HepG2 (cell line): ENCODE measurements around the gene PDZRN4. TPM values are rescaled to one million over a fixed set of nuclear protein-coding genes. Genes with fewer than 3 reads are reported as not detected.

Experiments
- ATAC-seq: fragments of 200-7000 bp; cut with Tn5 transposase; 3 replicates; pipeline ENCODE4 v1.9.1; 2020; ENCODE audit warnings: mild to moderate bottlenecking, moderate library complexity
- BruUV-seq: library from RNA; stranded (reverse); fragments of 400-500 nt; replicated peaks from 2 replicates; lab custom pipeline; 2021; lab: Mats Ljungman, UMichigan
- CTCF ChIA-PET: fragments of 300-600 bp; formaldehyde crosslinking; extraction: SDS; loops from one replicate; lab custom pipeline; 2021; ENCODE audit warnings: low total read pairs, inconsistent platforms, low intra/inter-chr PET ratio; lab: Yijun Ruan, JAX
- POLR2A ChIA-PET: fragments of 350-600 bp; sonication (Branson Sonifier 250); formaldehyde crosslinking; loops from one replicate; lab custom pipeline; 2020; ENCODE audit warnings: antibody characterized with exemption, inconsistent platforms; lab: Yijun Ruan, JAX
- DNase-seq: peaks from one replicate; pipeline ENCODE4 v3.0.0-alpha.2; 2015; ENCODE audit warnings: low spot score
- FAIRE-seq: peaks from 3 replicates; lab custom pipeline; 2011; peaks lifted over from hg19 to GRCh38; lab: Jason Lieb, UNC
- H2AFZ ChIP-seq: one replicate; pipeline ENCODE4 v1.6.1; 2011; ENCODE audit warnings: low read length, inconsistent platforms
- H3K27ac ChIP-seq: fragments of 300-600 bp; 3 replicates; pipeline ENCODE4 v1.8.0; 2011; ENCODE audit warnings: mixed run types, mild to moderate bottlenecking, mixed read lengths, low read length, inconsistent platforms; ENCODE audit not compliant: insufficient read depth; ENCODE audit errors: extremely low read length
- H3K27me3 ChIP-seq, 2 experiments: fragments of 200-600 bp in 1 of 2; 2 replicates in 1 of 2; 3 replicates in 1 of 2; pipeline versions ENCODE4 v1.6.0 to v1.8.0; 2011; ENCODE audit warnings: low read length in 2 of 2, mild to moderate bottlenecking in 2 of 2, moderate library complexity in 2 of 2, inconsistent platforms in 1 of 2; ENCODE audit not compliant: insufficient read depth in 2 of 2, control insufficient read depth in 1 of 2
- H3K36me3 ChIP-seq, 2 experiments: fragments of 200-600 bp in 1 of 2; replicated peaks in 1 of 2; 2 replicates in 1 of 2; 3 replicates in 1 of 2; pipeline versions ENCODE4 v1.5.1 to v1.8.0; 2011; ENCODE audit warnings: low read length in 2 of 2, inconsistent platforms in 1 of 2; ENCODE audit not compliant: insufficient read depth in 2 of 2, control insufficient read depth in 1 of 2
- H3K4me1 ChIP-seq: 2 replicates; pipeline ENCODE4 v1.5.1; 2012; ENCODE audit warnings: low read length, inconsistent platforms; ENCODE audit not compliant: insufficient read depth
- H3K4me2 ChIP-seq: 2 replicates; pipeline ENCODE4 v1.6.0; 2011; ENCODE audit warnings: low read depth, low read length, inconsistent platforms
- H3K4me3 ChIP-seq, 3 experiments: fragments of 200-600 bp in 1 of 3; sonication (generic), shearing (Covaris generic) in 1 of 3; replicated peaks in 1 of 3; 2 replicates each; pipeline ENCODE4 v1.5.1; 2011 to 2016; ENCODE audit warnings: low read length in 3 of 3, inconsistent platforms in 2 of 3, low read depth in 2 of 3, mild to moderate bottlenecking in 2 of 3, control low read depth in 1 of 3, mixed read lengths in 1 of 3; ENCODE audit not compliant: insufficient read depth in 1 of 3
- H3K79me2 ChIP-seq: one replicate; pipeline ENCODE4 v1.6.1; 2011; ENCODE audit warnings: low read length, inconsistent platforms; ENCODE audit not compliant: insufficient read depth
- H3K9ac ChIP-seq: 2 replicates; pipeline ENCODE4 v1.6.0; 2011; ENCODE audit warnings: mild to moderate bottlenecking, low read depth, low read length, inconsistent platforms; ENCODE audit not compliant: insufficient read depth
- H3K9me3 ChIP-seq: 2 replicates; pipeline ENCODE4 v1.5.1; 2012; ENCODE audit warnings: mild to moderate bottlenecking, low read length
- H4K20me1 ChIP-seq: 2 replicates; pipeline ENCODE4 v1.6.0; 2011; ENCODE audit warnings: inconsistent platforms, mild to moderate bottlenecking, low read length, moderate library complexity; ENCODE audit not compliant: insufficient read depth
- ATF7-NPFF ChIP-seq: sonication (generic); formaldehyde crosslinking; IDR thresholded peaks from 2 replicates; pipeline ENCODE4 v1.8.1; 2023; ENCODE audit warnings: mild to moderate bottlenecking, low read depth, missing genetic modification reagents, moderate library complexity
- CBX2 ChIP-seq, 2 experiments: fragments of 200-600 bp in 1 of 2; sonication (generic); formaldehyde crosslinking in 1 of 2; IDR thresholded peaks; 2 replicates each; pipeline versions ENCODE4 v1.7.0 to v1.8.1; 2018 to 2022; ENCODE audit warnings: low read depth in 2 of 2, low read length in 1 of 2, mild to moderate bottlenecking in 1 of 2, missing genetic modification reagents in 1 of 2
- DPF2 ChIP-seq: sonication (generic); formaldehyde crosslinking; IDR thresholded peaks from 2 replicates; pipeline ENCODE4 v1.4.0; 2020; ENCODE audit warnings: mild to moderate bottlenecking, low read depth, missing genetic modification reagents, borderline replicate concordance
- FOXJ3 ChIP-seq: sonication (generic); formaldehyde crosslinking; IDR thresholded peaks from 2 replicates; pipeline ENCODE4 v1.4.0; 2020; ENCODE audit warnings: missing genetic modification reagents, mild to moderate bottlenecking, borderline replicate concordance
- GTF2F1 ChIP-seq: fragments of 150-350 bp; IDR thresholded peaks from 2 replicates; pipeline ENCODE4 v1.6.1; 2014; ENCODE audit warnings: low read length
- HNRNPL ChIP-seq: fragments of 200-400 bp; formaldehyde crosslinking; IDR thresholded peaks from 2 replicates; pipeline ENCODE4 v1.6.1; 2017; ENCODE audit warnings: mild to moderate bottlenecking, low read depth, low read length
- NR3C1 ChIP-seq: sonication (generic); formaldehyde crosslinking; IDR thresholded peaks from 2 replicates; pipeline ENCODE4 v1.4.0; 2020; ENCODE audit warnings: missing genetic modification reagents
- NRL ChIP-seq: sonication (generic); formaldehyde crosslinking; IDR thresholded peaks from 2 replicates; pipeline ENCODE4 v1.5.0; 2020; ENCODE audit warnings: missing genetic modification reagents, mild to moderate bottlenecking, moderate library complexity, borderline replicate concordance
- SATB2 ChIP-seq: sonication (generic); formaldehyde crosslinking; IDR thresholded peaks from 2 replicates; pipeline ENCODE4 v1.5.0; 2020; ENCODE audit warnings: missing genetic modification reagents
- SKI ChIP-seq: fragments of 450-650 bp; IDR thresholded peaks from one replicate; pipeline ENCODE4 v1.6.1; 2018; ENCODE audit warnings: mild to moderate bottlenecking; ENCODE audit not compliant: partially characterized antibody
- ZMYM4 ChIP-seq: sonication (generic); formaldehyde crosslinking; IDR thresholded peaks from 2 replicates; pipeline ENCODE4 v1.8.1; 2023; ENCODE audit warnings: mild to moderate bottlenecking, missing genetic modification reagents
- ZNF335 ChIP-seq: sonication (generic); formaldehyde crosslinking; IDR thresholded peaks from 2 replicates; pipeline ENCODE4 v1.4.0; 2020; ENCODE audit warnings: missing genetic modification reagents
- WGBS: methylation state at CpG from one replicate; pipeline ENCODE4 v1.1.6; 2017; ENCODE audit warnings: low lambda C conversion rate; 5-methylcytosine and 5-hydroxymethylcytosine counted together
- in situ Hi-C: cut with HindIII; loops from 2 replicates; pipeline ENCODE4 v1.10.0; 2017; ENCODE audit warnings: low pct_unique_long_range_greater_than_20kb; ENCODE audit not compliant: extremely low pct_ligation_motif_present
- intact Hi-C: fragments of 100-400 bp; cut with micrococcal nuclease; formaldehyde crosslinking; loops from one replicate; pipeline ENCODE4 v1.10.0; 2022; ENCODE audit not compliant: unreplicated experiment
- polyA plus RNA-seq, 8 experiments: library from polyadenylated mRNA; depleted of rRNA in 3 of 8; stranded (reverse) in 7 of 8; unstranded in 1 of 8; fragments of >200 nt; fragmentation: Illumina TruSeq in 4 of 8; extraction: Trizol in 4 of 8; gene quantifications; 2 replicates each; pipeline versions ENCODE4 v1.2.1 to v1.2.3, GENCODE V29; 2011 to 2016; ENCODE audit warnings: low read depth in 4 of 8, missing spikeins in 1 of 8, mixed read lengths in 1 of 8; ENCODE audit not compliant: insufficient read depth in 1 of 8
- total RNA-seq, 5 experiments: library from RNA; depleted of rRNA; stranded (reverse); fragments of >200 nt; fragmentation: Illumina TruSeq; extraction: Trizol; gene quantifications; 2 replicates each; pipeline ENCODE4 v1.2.3, GENCODE V29; 2016; ENCODE audit warnings: low read depth in 1 of 5
- TF ChIP-seq, protein P1 (sequence below): sonication (generic); formaldehyde crosslinking; IDR thresholded peaks from 2 replicates; pipeline ENCODE4 v1.4.0; 2020; ENCODE audit warnings: mild to moderate bottlenecking, missing genetic modification reagents
- TF ChIP-seq, protein P2 (sequence below): IDR thresholded peaks from 2 replicates; pipeline ENCODE4 v1.6.1; 2016
- TF ChIP-seq, protein P3 (sequence below): IDR thresholded peaks from 2 replicates; pipeline ENCODE4 v1.6.1; 2016
- TF ChIP-seq, protein P4 (sequence below): sonication (generic); formaldehyde crosslinking; IDR thresholded peaks from 2 replicates; pipeline ENCODE4 v1.5.0; 2020; ENCODE audit warnings: mild to moderate bottlenecking, missing genetic modification reagents

PDZRN4 gene
- total and polyA plus RNA-seq, 2 of the 13 experiments (the other 11 are each of a cell fraction or from before 2014, with no cell fraction given), result not detected

DNA sequence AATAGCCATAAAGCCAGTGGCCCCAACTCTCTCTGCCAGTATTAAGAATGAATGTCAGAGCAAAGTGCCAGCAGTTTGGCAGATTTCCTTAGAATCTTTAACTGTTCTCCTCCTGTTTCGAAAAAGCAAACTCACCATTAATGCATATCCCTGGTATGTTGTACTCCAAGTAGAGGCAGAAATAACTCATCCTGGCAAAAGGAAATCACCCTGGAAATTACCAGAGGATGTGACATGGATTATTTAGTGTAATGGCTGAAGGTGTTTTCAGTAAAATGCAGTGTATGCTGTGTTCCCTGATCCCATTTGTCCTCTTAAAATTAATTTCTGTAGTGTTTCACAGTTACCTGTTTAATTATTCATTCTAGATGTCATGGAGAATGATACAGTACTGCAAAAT is 105.3 kb downstream of the PDZRN4 start (continued):
- TF ChIP-seq DPF2 (CRISPR knock-in tag) (no peak), ZMYM4 (CRISPR knock-in tag) (no peak), NR3C1 (CRISPR knock-in tag) (no peak), HNRNPL (no peak), SATB2 (no peak)
- TF ChIP-seq, protein P1, sequence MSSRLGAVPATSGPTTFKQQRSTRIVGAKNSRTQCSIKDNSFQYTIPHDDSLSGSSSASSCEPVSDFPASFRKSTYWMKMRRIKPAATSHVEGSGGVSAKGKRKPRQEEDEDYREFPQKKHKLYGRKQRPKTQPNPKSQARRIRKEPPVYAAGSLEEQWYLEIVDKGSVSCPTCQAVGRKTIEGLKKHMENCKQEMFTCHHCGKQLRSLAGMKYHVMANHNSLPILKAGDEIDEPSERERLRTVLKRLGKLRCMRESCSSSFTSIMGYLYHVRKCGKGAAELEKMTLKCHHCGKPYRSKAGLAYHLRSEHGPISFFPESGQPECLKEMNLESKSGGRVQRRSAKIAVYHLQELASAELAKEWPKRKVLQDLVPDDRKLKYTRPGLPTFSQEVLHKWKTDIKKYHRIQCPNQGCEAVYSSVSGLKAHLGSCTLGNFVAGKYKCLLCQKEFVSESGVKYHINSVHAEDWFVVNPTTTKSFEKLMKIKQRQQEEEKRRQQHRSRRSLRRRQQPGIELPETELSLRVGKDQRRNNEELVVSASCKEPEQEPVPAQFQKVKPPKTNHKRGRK (CRISPR knock-in tag), result no peak

DNA sequence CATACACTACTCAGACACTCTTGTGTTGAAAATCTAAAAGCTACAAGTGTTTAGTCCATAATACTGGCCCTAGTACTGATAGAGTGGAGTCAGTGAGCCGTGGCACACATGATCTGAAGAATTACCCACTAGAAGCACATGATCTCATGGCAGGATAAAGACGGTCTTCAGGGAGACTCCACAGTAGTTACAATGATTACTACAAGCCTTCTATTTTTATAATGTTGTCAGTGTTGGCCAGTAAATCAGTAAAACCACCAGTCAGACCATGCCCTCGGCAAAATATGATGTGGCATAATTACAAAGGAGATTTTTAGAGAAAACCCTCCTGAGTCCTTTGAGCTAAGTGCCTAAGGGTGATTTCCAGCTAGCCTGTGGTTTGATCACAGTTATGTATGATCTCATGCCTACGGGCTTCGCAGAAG is 114.9 kb downstream of the PDZRN4 start:
- WGBS, result 32% methylated on average over 5 of the region's 5 CpGs
- no peaks in the 10 kb centered on the region for H4K20me1 ChIP-seq
- in situ Hi-C loops (no loop called here), intact Hi-C loops (no loop called here)
- no peaks in the 10 kb centered on the region for H3K36me3 ChIP-seq
- no TSS peak for BruUV-seq
- TF ChIP-seq ATF7-NPFF (no peak), FOXJ3 (CRISPR knock-in tag) (no peak), NRL (no peak), GTF2F1 (no peak), SKI (no peak), CBX2 (IDR thresholded peaks at IDR 0.05; ENCODE audit: low read depth, low read length) (no peak), CBX2 (CRISPR knock-in tag; IDR thresholded peaks at IDR 0.05; ENCODE audit: low read depth) (no peak), ZNF335 (CRISPR knock-in tag) (no peak)
- TF ChIP-seq, protein P2, sequence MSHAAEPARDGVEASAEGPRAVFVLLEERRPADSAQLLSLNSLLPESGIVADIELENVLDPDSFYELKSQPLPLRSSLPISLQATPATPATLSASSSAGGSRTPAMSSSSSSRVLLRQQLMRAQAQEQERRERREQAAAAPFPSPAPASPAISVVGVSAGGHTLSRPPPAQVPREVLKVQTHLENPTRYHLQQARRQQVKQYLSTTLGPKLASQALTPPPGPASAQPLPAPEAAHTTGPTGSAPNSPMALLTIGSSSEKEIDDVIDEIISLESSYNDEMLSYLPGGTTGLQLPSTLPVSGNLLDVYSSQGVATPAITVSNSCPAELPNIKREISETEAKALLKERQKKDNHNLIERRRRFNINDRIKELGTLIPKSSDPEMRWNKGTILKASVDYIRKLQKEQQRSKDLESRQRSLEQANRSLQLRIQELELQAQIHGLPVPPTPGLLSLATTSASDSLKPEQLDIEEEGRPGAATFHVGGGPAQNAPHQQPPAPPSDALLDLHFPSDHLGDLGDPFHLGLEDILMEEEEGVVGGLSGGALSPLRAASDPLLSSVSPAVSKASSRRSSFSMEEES (CRISPR knock-in tag), result no peak
- TF ChIP-seq, protein P3, sequence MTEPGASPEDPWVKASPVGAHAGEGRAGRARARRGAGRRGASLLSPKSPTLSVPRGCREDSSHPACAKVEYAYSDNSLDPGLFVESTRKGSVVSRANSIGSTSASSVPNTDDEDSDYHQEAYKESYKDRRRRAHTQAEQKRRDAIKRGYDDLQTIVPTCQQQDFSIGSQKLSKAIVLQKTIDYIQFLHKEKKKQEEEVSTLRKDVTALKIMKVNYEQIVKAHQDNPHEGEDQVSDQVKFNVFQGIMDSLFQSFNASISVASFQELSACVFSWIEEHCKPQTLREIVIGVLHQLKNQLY (CRISPR knock-in tag), result no peak
- TF ChIP-seq, protein P4, sequence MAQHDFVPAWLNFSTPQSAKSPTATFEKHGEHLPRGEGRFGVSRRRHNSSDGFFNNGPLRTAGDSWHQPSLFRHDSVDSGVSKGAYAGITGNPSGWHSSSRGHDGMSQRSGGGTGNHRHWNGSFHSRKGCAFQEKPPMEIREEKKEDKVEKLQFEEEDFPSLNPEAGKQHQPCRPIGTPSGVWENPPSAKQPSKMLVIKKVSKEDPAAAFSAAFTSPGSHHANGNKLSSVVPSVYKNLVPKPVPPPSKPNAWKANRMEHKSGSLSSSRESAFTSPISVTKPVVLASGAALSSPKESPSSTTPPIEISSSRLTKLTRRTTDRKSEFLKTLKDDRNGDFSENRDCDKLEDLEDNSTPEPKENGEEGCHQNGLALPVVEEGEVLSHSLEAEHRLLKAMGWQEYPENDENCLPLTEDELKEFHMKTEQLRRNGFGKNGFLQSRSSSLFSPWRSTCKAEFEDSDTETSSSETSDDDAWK (CRISPR knock-in tag), result no peak
- TF ChIP-seq, all 625 proteins: peak for 0
- ATAC-seq (no peak), FAIRE-seq (no peak), DNase-seq (no peak)
- Histone ChIP-seq H3K4me3 (no peak overlapping the region), H3K79me2 (no peaks in the 10 kb centered on the region), H3K4me2 (no peak overlapping the region), H2AFZ (no peak overlapping the region), H3K9ac (no peak overlapping the region), H3K27me3 (no peaks in the 10 kb centered on the region), H3K27ac (no peak overlapping the region), H3K9me3 (no peaks in the 10 kb centered on the region), H3K4me1 (peaks cover 9% of the 10 kb centered on the region; the same call in 1 of the 2 replicates)
- ChIA-PET POLR2A (no interaction called here), CTCF (no interaction called here)
